Gastrocnemius medialis (tissue), 4 donors: Measurements from ENCODE around the gene OTOG. TPM values are rescaled to one million over a fixed set of nuclear protein-coding genes. Genes with fewer than 3 reads are reported as not detected.
A peak's percentile ranks its signal among the peaks of the same experiment; 100 is the strongest.

Experiments
- ATAC-seq, 2 donors: fragments of 150-250 bp; one replicate each; pipeline ENCODE4 v1.9.1; 2016
- DNase-seq, 2 donors: peaks; one replicate each; pipeline ENCODE4 v3.0.0-alpha.2; 2019
- H3K27ac ChIP-seq, 4 donors: fragments of 200-600 bp; sonication (generic); 1 replicate in 1 of 4; 2 replicates in 3 of 4; pipeline ENCODE4 v1.5.1; 2016 to 2018; ENCODE audit warnings: mild to moderate bottlenecking in 2 of 4, moderate library complexity in 1 of 4
- H3K27me3 ChIP-seq, 3 donors: fragments of 200-600 bp; sonication (generic) in 2 of 3; 1 replicate in 1 of 3; 2 replicates in 2 of 3; pipeline versions ENCODE4 v1.5.1 to v1.6.0; 2016 to 2019; ENCODE audit warnings: mild to moderate bottlenecking in 1 of 3, moderate library complexity in 1 of 3
- H3K36me3 ChIP-seq, 2 donors: fragments of 200-600 bp; sonication (generic) in 1 of 2; one replicate each; pipeline ENCODE4 v1.5.1; 2017 to 2018
- H3K4me1 ChIP-seq, 2 donors: fragments of 200-600 bp; sonication (generic) in 1 of 2; one replicate each; pipeline ENCODE4 v1.5.1; 2016 to 2017; ENCODE audit warnings: mild to moderate bottlenecking in 2 of 2
- H3K4me3 ChIP-seq, 4 donors: fragments of 200-600 bp; sonication (generic) in 3 of 4; 1 replicate in 1 of 4; 2 replicates in 3 of 4; pipeline ENCODE4 v1.5.1; 2016 to 2019; ENCODE audit warnings: mild to moderate bottlenecking in 2 of 4
- H3K9me3 ChIP-seq, 3 donors: fragments of 200-600 bp; sonication (generic) in 2 of 3; 1 replicate in 1 of 3; 2 replicates in 2 of 3; pipeline ENCODE4 v1.5.1; 2016 to 2019
- CTCF ChIP-seq, 5 experiments: fragments of 450-650 bp in 3 of 5; fragments of 200-600 bp in 2 of 5; sonication (generic) in 2 of 5; IDR thresholded peaks in 4 of 5; conservative IDR thresholded peaks in 1 of 5; 1 replicate in 4 of 5; 2 replicates in 1 of 5; pipeline ENCODE4 v1.5.1; 2016 to 2019; ENCODE audit warnings: antibody characterized with exemption in 5 of 5, mild to moderate bottlenecking in 3 of 5, moderate library complexity in 3 of 5
- POLR2A ChIP-seq, 2 donors: fragments of 450-650 bp; IDR thresholded peaks; one replicate each; pipeline ENCODE4 v1.6.1; 2017; ENCODE audit warnings: antibody characterized with exemption in 2 of 2, mild to moderate bottlenecking in 2 of 2, moderate library complexity in 2 of 2
- in situ Hi-C, 4 donors: fragments of 200-750 bp; cut with MboI; loops; one replicate each; pipeline versions ENCODE4 v1.15.0 to v1.8.0; 2017; ENCODE audit warnings: low sequenced_read_pairs in 4 of 4
- intact Hi-C: fragments of 100-400 bp; cut with DNase I; formaldehyde crosslinking; loops from one replicate; pipeline ENCODE4 v1.15.1; 2023; ENCODE audit warnings: low total_unique reads
- total RNA-seq, 4 donors: library from RNA; depleted of rRNA; stranded (reverse); fragments of >200 nt; gene quantifications; one replicate each; pipeline versions ENCODE4 v1.1.0 to v1.2.3, GENCODE V29; 2016

OTOG gene
- total RNA-seq, 4 donors from 2014 or later, result not detected

- Histone ChIP-seq H3K36me3 (no peaks in the 10 kb centered on the region), H3K4me1 (peaks cover 20 to 24% of the 10 kb centered on the region in 2 donors), H3K27ac (no peak overlapping the region), H3K9me3 (no peaks in the 10 kb centered on the region), H3K4me3 (no peak overlapping the region), H3K27me3 (no peaks in the 10 kb centered on the region)
- in situ Hi-C loops (loop anchor here in 2 of 4 donors (5.0 to 25.0 kb wide), 2 partner anchors 125 to 270 kb away; no protein-coding TSS in a partner anchor), intact Hi-C loops (no loop called here)
- no peak for DNase-seq
- no peak for TF ChIP-seq CTCF (IDR thresholded peaks at IDR 0.05 in 4 of 5, conservative IDR thresholded peaks at IDR 0.05 in 1 of 5)
- no peak for TF ChIP-seq POLR2A (IDR thresholded peaks at IDR 0.05)
- no peak for ATAC-seq
These were observed 40.1 kb upstream of the OTOG start for GRCh38 chr11:17506942-17507341.

DNA sequence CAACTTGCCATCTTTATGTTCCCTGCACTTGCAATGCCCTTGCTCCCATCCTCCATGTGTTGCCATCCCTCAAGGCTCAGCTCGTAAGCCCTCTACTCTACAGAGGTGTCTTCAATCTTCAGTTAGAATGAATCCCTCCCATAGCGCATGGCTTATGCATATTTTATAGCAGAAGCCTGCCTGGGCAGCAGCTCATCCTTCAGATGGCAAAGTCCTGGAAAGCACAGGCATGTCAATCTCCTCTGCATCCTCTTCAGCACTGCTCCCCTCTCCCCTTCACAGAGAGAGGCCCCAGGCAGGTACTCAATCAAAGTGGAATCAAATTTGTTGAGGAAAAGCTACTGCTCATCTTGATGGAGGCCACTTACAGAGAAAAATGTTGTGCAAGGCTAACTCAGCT lies 39.3 kb upstream of the OTOG start:
- ATAC-seq (no peak), DNase-seq (no peak)
- intact Hi-C loops, result no loop called here
- no peaks in the 10 kb centered on the region for H3K9me3 ChIP-seq
- H3K27me3 ChIP-seq, result no peaks in the 10 kb centered on the region
- TF ChIP-seq CTCF (IDR thresholded peaks at IDR 0.05 in 4 of 5, conservative IDR thresholded peaks at IDR 0.05 in 1 of 5) (no peak), POLR2A (IDR thresholded peaks at IDR 0.05) (no peak)
- H3K27ac ChIP-seq, result no peak overlapping the region
- H3K4me3 ChIP-seq, result no peak overlapping the region
- peaks cover 20 to 24% of the 10 kb centered on the region in 2 donors for H3K4me1 ChIP-seq
- no peaks in the 10 kb centered on the region for H3K36me3 ChIP-seq
- in situ Hi-C loops, result loop anchor here in 2 of 4 donors (5.0 to 25.0 kb wide), 2 partner anchors 125 to 270 kb away; no protein-coding TSS in a partner anchor

DNA sequence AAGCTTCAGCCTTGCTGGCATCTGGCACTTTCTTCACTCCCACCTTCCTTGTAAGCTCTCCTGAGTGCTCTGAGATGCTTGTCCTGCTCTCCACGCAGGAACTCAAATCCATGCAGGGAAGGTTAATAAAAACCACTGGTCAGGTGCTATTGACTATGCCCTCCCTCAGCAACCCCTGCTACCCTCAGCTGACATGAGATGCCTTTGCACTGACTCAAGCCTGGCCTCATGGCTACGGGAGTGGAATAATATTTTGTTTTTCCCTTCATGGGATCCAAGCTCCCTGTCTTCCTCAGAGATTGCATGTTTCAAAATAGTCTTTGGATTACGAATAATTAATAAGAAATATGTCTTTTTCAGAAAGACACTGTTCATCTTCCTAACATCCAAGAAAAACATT lies 38.8 kb upstream of the OTOG start:
- no peaks in the 10 kb centered on the region for H3K36me3 ChIP-seq
- H3K27ac ChIP-seq, result no peak overlapping the region
- in situ Hi-C loops, result loop anchor here in 2 of 4 donors (5.0 to 25.0 kb wide), 2 partner anchors 126 to 271 kb away; no protein-coding TSS in a partner anchor
- TF ChIP-seq POLR2A (IDR thresholded peaks at IDR 0.05), result no peak
- no peak for TF ChIP-seq CTCF (IDR thresholded peaks at IDR 0.05 in 4 of 5, conservative IDR thresholded peaks at IDR 0.05 in 1 of 5)
- H3K9me3 ChIP-seq, result no peaks in the 10 kb centered on the region
- ATAC-seq (peak in 1 of 2 donors; percentile 31), DNase-seq (no peak)
- no peaks in the 10 kb centered on the region for H3K27me3 ChIP-seq
- intact Hi-C loops, result no loop called here
- H3K4me3 ChIP-seq, result no peak overlapping the region
- peaks cover 20 to 24% of the 10 kb centered on the region in 2 donors for H3K4me1 ChIP-seq

- TF ChIP-seq CTCF (IDR thresholded peaks at IDR 0.05 in 4 of 5, conservative IDR thresholded peaks at IDR 0.05 in 1 of 5) (no peak), POLR2A (IDR thresholded peaks at IDR 0.05) (no peak)
- H3K4me1 ChIP-seq, result peaks cover 20 to 24% of the 10 kb centered on the region in 2 donors
- H3K9me3 ChIP-seq, result no peaks in the 10 kb centered on the region
- H3K36me3 ChIP-seq, result no peaks in the 10 kb centered on the region
- DNase-seq (no peak), ATAC-seq (no peak)
- in situ Hi-C loops (loop anchor here in 2 of 4 donors (5.0 to 25.0 kb wide), 2 partner anchors 126 to 271 kb away; no protein-coding TSS in a partner anchor), intact Hi-C loops (no loop called here)
- H3K4me3 ChIP-seq, result no peak overlapping the region
- no peaks in the 10 kb centered on the region for H3K27me3 ChIP-seq
- H3K27ac ChIP-seq, result no peak overlapping the region
These were observed 38.3 kb upstream of the OTOG start for GRCh38 chr11:17508791-17509190.
